HG02852 (cell line): ENCODE results near the gene STX1A.

ENCODE experiments used
- ATAC-seq: cut with Tn5 transposase; IDR thresholded peaks from one replicate; pipeline ENCODE4 v1.9.1; 2021; ENCODE audit warnings: mild to moderate bottlenecking, moderate library complexity; ENCODE audit not compliant: unreplicated experiment

STX1A gene

DNA sequence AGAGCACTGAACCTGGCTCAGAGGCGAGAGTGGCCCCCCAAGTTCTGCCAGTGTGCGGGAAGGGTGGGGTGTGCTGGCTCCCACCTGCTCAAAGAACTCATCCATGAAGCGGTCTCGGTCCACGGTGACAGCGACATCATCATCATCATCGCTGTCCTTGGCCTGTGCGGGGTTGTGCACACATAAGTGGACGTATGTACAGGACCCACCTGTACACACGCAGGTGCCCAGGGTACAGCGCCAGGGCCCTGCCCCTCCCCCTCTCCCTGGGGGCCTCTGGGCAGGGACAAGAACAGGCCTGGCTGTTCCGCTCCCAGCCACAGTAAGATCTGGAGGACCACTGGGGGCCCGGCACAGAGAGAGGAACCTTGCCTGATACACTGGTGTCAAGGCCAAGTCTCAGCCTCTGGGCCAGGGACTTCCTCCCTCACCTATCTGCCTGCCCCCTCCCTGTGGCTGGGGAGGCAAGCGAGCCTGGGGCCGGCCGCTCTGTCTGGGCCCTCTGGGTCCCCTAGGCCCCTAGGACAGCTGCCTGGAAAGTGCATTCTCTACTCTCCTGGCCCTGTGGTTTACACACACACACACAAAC lies 10.4 kb downstream of the STX1A start:
- ATAC-seq = no peak

GRCh38 chr7:73707045-73707631 lies 12.3 kb downstream of the STX1A start:
- no peak for ATAC-seq

DNA sequence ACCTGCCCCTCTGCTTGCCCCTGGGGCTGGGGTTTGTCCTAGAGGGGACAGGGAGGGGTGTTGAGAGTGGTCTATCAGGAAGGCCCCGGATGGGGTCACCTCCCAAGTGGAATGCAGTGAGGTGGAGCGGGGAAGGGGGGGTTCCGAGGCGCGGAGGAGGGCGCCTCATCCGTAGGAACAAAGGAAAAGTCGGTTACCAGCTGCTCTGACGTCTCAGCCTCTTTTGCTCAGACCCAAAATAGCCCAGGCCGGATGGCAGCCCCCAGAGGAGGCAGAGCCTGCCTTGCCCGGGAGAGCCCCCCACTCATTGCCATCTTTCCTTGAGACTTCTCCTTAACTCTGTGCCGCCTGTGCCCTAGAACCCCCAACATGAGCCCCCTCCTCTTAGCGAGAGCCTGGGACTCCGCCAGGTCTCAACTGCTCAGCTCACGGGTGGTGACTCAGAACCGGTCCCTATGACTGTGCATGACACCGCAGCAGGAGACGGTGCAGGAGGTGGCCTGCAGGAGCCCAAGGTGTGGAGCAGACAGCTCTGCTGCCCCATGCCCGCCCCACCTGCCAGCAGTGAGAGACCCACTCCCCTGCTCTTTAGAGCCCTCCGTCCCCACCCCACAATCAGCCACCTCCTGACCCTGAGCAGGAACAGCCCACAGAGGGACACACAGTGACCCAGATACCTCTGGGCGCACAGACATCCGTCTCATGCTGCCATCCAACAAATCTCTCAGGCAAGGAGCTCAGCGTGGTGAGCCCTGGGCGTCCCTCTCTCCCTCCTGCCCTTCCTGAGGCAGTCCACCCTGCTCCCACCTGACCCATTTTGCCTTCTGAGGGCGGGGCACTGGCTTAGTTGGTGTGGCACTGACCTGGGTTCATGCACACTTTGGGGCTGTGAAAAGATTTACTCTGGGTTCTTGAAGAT lies 13.1 kb downstream of the STX1A start:
- no peak for ATAC-seq

DNA sequence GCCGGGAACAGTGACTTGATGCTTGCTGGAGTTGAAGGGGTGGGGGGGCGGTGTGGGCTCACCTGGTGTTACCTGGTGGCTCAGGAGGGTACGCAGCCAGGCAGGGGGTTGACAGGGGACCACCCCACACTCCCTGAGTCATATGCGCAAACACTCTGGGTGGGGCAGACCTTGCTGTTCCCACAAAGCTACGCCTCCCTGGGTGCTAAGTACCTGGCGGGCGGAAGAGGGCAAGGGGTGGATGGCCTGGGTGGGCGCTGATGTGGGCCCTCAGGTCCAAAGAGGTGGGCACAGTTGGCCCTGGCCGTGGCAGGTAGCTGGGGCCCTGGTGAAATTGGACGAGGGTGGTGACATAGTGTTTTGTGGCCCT lies 13.9 kb downstream of the STX1A start:
- ATAC-seq = no peak

- no peak for ATAC-seq
These were observed 14.6 kb downstream of the STX1A start for GRCh38 chr7:73704640-73705550.

GRCh38 chr7:73703757-73704639 lies 15.5 kb downstream of the STX1A start:
- no peak for ATAC-seq

DNA sequence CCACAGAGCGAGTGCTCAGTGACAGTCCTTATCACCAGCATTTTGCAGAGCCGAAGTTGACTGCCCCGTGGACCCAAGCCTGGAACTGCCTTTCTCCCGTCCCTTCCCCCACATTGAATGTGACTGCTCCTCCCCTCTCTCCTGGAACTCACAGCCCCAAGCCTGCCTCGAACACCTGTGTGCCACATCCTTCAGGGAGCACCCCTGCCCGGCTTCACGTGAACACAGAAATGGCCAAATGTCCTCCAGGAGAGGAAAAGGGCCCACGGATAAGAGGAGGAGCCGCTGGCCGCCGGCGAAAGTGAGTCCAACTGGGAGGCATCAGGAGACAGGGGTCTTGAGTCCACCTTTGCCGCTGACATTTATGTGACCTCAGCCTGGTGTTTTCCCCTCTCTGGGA lies 16.2 kb downstream of the STX1A start:
- no peak for ATAC-seq

GRCh38 chr7:73702665-73703064 lies 16.8 kb downstream of the STX1A start:
- no peak for ATAC-seq

DNA sequence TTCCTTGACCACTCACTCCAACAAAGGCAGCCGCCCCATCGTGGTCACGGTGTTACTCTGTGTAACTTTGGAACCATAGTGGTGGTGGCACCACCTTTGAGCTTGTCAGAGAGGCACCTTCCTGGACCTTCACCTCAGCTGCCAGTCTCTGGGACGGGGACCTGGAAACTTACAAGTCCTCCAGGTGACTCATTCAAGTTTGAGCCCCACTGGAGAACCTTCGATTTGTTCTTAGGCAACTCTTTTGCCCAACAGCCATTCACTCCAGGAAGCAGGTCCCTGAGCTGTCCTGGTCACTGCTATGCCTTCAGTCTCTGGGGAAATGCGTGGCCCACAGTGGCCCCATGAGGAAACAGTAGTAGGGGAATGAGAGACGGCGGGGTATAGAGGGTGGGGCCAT lies 17.2 kb downstream of the STX1A start:
- no peak for ATAC-seq

- no peak for ATAC-seq
These were observed 18.0 kb downstream of the STX1A start for GRCh38 chr7:73701357-73701995.

- ATAC-seq = no peak
These were observed 18.8 kb downstream of the STX1A start for GRCh38 chr7:73700581-73701134.

DNA sequence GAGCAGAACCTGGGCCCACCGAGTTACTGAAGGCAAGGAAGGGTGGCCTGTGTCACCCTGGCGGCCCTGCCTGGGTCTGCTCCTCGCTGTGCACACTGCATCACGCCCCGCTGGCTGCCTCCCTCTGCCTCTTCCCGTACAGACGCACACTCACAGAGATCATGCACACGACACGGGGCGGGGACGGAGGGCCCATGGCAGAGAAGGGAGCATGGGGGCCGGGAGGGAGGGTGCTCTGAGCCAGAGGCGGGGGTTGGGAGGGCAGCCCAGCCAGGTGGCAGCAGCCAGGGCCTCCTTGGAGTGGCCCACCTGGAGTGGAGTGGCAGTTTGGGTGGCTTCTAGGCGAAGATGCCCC lies 19.4 kb downstream of the STX1A start:
- no peak for ATAC-seq

GRCh38 chr7:73699370-73700068 lies 19.9 kb downstream of the STX1A start:
- ATAC-seq = no peak

GRCh38 chr7:73698410-73698809 lies 21.1 kb downstream of the STX1A start:
- no peak for ATAC-seq

DNA sequence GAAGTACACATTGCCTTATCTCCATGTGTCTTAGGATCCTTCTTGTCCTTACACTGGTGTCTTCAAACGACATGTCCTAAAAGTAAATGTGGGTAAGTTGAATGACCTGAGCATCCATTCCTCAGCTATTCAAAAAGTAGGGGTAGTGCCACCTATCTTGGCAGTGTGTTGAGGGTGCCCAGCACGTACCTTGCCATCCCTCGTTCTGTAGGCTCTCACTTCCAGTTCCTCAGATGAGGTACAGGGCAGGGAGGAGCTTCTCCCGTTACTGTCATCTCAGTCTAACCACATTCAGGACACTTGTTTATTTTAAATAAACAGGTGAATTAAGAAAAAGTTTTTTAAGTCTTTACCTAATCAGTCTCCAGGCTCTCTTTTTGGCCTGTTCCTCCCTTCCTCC lies 23.1 kb downstream of the STX1A start:
- no peak for ATAC-seq

DNA sequence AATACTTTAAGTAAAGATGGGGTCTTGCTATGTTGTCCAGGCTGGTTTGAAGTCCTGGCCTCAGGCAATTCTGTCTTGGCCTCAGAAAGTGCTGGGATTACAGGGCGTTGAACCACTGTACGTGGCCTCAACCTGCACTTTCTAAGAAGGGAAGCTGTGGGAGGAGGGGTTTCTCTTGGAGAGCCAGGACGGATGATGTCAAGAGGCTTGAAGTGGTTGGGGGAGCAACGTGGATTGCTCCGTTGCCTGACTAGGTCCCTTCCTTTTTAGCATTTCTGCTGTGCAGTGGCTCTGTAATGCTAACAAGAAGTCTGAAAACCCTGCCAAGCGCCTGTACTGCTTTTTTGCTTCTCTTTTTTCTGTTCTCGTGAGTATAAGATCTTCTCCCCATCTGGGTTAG lies 28.8 kb downstream of the STX1A start:
- no peak for ATAC-seq

DNA sequence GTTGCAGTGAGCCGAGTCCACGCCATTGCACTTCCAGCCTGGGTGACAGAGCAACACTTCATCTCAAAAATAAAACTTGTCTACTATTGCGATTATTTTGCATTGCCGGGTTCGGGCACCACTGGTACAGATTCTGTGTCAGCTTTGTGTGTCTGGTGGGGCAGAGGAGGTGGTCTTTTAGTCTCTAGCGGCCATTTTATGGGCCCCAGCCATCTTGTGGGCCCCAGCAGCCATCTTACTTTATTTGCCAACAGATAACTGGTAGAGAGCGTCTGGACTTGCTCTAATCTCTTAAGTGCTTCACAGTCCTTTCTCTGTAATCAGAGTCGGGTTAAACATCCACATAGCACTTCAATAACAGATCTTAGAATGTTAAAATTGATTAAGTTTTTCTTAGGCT lies 31.2 kb downstream of the STX1A start:
- ATAC-seq = no peak

DNA sequence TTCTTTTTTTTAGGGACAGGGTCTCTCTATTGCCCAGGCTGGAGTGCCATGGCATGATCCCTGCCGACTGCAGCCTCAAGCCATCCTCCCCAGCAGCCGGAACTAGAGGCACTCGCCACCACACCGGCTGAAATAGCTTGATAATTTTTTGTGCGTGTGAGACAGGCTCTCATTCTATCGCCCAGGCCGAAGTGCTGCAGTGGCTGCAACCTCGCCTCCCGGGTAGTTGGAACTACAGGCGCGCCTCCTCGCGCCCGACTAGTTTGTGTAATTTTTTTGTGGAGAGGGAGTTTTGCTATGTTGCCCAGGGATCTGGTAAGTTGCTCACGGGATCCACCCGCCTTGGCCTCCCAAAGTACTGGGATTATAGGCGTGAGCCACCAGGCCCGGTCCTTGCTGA lies 34.2 kb downstream of the STX1A start:
- no peak for ATAC-seq
